GM10266 (cell line): Measurements from ENCODE around the gene ARHGAP10.

Experiments
- DNase-seq: peaks from one replicate; pipeline ENCODE4 v3.0.0; 2012; ENCODE audit errors: extremely low spot score
- CTCF ChIP-seq: IDR thresholded peaks from 2 replicates; pipeline ENCODE4 v1.5.1; 2012; ENCODE audit warnings: mild to moderate bottlenecking, low read depth; ENCODE audit not compliant: control insufficient read depth, insufficient read depth; ENCODE audit errors: missing control alignments

The ARHGAP10 gene

GRCh38 chr4:147768113-147768512 lies 36.2 kb downstream of the ARHGAP10 start:
- no peak for DNase-seq
- TF ChIP-seq CTCF: no peak

GRCh38 chr4:147769386-147769785 lies 37.5 kb downstream of the ARHGAP10 start:
- DNase-seq: no peak
- no peak for TF ChIP-seq CTCF

GRCh38 chr4:147770831-147771230 lies 38.9 kb downstream of the ARHGAP10 start:
- no peak for DNase-seq
- TF ChIP-seq CTCF: no peak

GRCh38 chr4:147772056-147772455 lies 40.2 kb downstream of the ARHGAP10 start:
- no peak for TF ChIP-seq CTCF
- DNase-seq: no peak

- no peak for DNase-seq
- no peak for TF ChIP-seq CTCF
These were observed 40.6 kb downstream of the ARHGAP10 start for GRCh38 chr4:147772459-147772969.

GRCh38 chr4:147773261-147774184 lies 41.6 kb downstream of the ARHGAP10 start:
- DNase-seq: no peak

More at GRCh38 chr4:147773261-147774184, 41.6 kb downstream of the ARHGAP10 start:
- TF ChIP-seq CTCF: no peak
